GM12801 (cell line): ENCODE measurements around the gene PCNX3.

Source experiments
- CTCF ChIP-seq: IDR thresholded peaks from one replicate; pipeline ENCODE4 v1.5.1; 2011; ENCODE audit warnings: control low read depth; ENCODE audit not compliant: insufficient read length; ENCODE audit errors: extremely low read depth

The PCNX3 gene

GRCh38 chr11:65680192-65680743, 64.7 kb downstream of the PCNX3 start:
- no peak for TF ChIP-seq CTCF

DNA sequence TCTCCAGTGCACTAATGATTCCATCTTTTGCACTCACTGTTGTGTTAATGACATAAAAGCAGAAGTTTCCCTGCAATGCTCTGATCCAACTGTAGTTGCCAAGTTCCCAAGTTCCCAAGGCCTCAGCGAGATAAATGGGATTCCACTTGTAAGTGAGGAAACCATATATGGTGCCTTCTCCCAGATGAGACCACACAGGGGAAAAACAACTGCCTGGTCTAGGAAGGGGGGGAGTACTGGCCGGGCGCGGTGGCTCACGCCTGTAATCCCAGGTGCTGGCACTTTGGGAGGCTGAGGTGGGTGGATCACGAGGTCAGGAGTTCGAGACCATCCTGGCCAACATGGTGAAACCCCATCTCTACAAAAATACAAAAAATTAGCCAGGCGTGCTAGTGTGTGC, 70.4 kb downstream of the PCNX3 start:
- no peak for TF ChIP-seq CTCF
